GM12892 (cell line): ENCODE results near the gene PPP1R7.

ENCODE experiments used
- POLR2A ChIP-seq: IDR thresholded peaks from 2 replicates; pipeline ENCODE4 v1.6.1; 2011; ENCODE audit warnings: low read depth, low read length, control low read depth
- POLR2AphosphoS5 ChIP-seq: IDR thresholded peaks from 2 replicates; pipeline ENCODE4 v1.6.1; 2011; ENCODE audit warnings: low read depth, low read length, control low read depth

- no peak for TF ChIP-seq POLR2AphosphoS5
- TF ChIP-seq POLR2A: no peak
These were observed 49.0 kb downstream of the PPP1R7 start for GRCh38 chr2:241199286-241199685.
